IMR-90 (cell line): ENCODE results near the gene HADHB.

ENCODE experiments used
- CEBPB ChIP-seq: IDR thresholded peaks from 2 replicates; pipeline ENCODE4 v1.6.1; 2012; ENCODE audit warnings: low read depth, low read length, improper control_type of control experiment
- CHD1 ChIP-seq: IDR thresholded peaks from 2 replicates; pipeline ENCODE4 v1.6.1; 2012; ENCODE audit warnings: low read depth, low read length, improper control_type of control experiment
- CTCF ChIP-seq: conservative IDR thresholded peaks from 2 replicates; pipeline ENCODE4 v1.5.1; 2012; ENCODE audit warnings: mild to moderate bottlenecking, low read depth, low read length, improper control_type of control experiment
- ELK1 ChIP-seq: fragments of 150-350 bp; IDR thresholded peaks from 2 replicates; pipeline ENCODE4 v1.6.1; 2016; ENCODE audit warnings: low read depth, mild to moderate bottlenecking, low read length, moderate library complexity, borderline replicate concordance
- MAFK ChIP-seq: IDR thresholded peaks from 2 replicates; pipeline ENCODE4 v1.6.1; 2012; ENCODE audit warnings: low read depth, low read length, improper control_type of control experiment
- MAZ ChIP-seq: IDR thresholded peaks from 2 replicates; pipeline ENCODE4 v1.6.1; 2012; ENCODE audit warnings: low read depth, mild to moderate bottlenecking, low read length, improper control_type of control experiment, moderate library complexity, borderline replicate concordance
- MXI1 ChIP-seq: IDR thresholded peaks from 2 replicates; pipeline ENCODE4 v1.6.1; 2012; ENCODE audit warnings: low read depth, mild to moderate bottlenecking, low read length, moderate library complexity, borderline replicate concordance
- NFE2L2 ChIP-seq: fragments of 150-350 bp; IDR thresholded peaks from 2 replicates; pipeline ENCODE4 v1.6.1; 2016; ENCODE audit warnings: low read depth, mild to moderate bottlenecking, low read length
- POLR2A ChIP-seq: IDR thresholded peaks from 2 replicates; pipeline ENCODE4 v1.6.1; 2012; ENCODE audit warnings: mild to moderate bottlenecking, low read depth, low read length
- RAD21 ChIP-seq: IDR thresholded peaks from 2 replicates; pipeline ENCODE4 v1.6.1; 2012; ENCODE audit warnings: low read length, improper control_type of control experiment
- RCOR1 ChIP-seq: IDR thresholded peaks from 2 replicates; pipeline ENCODE4 v1.6.1; 2012; ENCODE audit warnings: mild to moderate bottlenecking, low read length, improper control_type of control experiment; ENCODE audit not compliant: insufficient replicate concordance
- RFX5 ChIP-seq: IDR thresholded peaks from 2 replicates; pipeline ENCODE4 v1.8.0; 2012; ENCODE audit warnings: low read depth, mild to moderate bottlenecking, low read length, moderate library complexity
- TF ChIP-seq, protein P1 (sequence below): fragments of 150-350 bp; IDR thresholded peaks from 2 replicates; pipeline ENCODE4 v1.6.1; 2017; ENCODE audit warnings: mild to moderate bottlenecking, antibody characterized with exemption, low read length, low read depth

GRCh38 chr2:26281226-26281625, 36.5 kb downstream of the HADHB start:
- TF ChIP-seq CTCF (no peak), RAD21 (no peak), RCOR1 (no peak), POLR2A (no peak), NFE2L2 (no peak), CHD1 (no peak), MAFK (no peak), CEBPB (no peak), RFX5 (no peak), MAZ (no peak), ELK1 (no peak), MXI1 (no peak)
- TF ChIP-seq, protein P1, sequence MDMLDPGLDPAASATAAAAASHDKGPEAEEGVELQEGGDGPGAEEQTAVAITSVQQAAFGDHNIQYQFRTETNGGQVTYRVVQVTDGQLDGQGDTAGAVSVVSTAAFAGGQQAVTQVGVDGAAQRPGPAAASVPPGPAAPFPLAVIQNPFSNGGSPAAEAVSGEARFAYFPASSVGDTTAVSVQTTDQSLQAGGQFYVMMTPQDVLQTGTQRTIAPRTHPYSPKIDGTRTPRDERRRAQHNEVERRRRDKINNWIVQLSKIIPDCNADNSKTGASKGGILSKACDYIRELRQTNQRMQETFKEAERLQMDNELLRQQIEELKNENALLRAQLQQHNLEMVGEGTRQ = no peak
